Spleen (tissue), 11 donors: ENCODE data around the gene C20orf204. TPM values are rescaled to one million over a fixed set of nuclear protein-coding genes. Genes with fewer than 3 reads are reported as not detected.

Experiments used
- DNase-seq: peaks from one replicate; pipeline ENCODE4 v3.0.0-alpha.2; 2020
- H3K27ac ChIP-seq, 8 donors: fragments of 200-600 bp; sonication (generic) in 7 of 8; 1 replicate in 4 of 8; 2 replicates in 4 of 8; pipeline versions ENCODE4 v1.5.0 to v1.8.0; 2016 to 2021; ENCODE audit warnings: inconsistent platforms in 4 of 8, mild to moderate bottlenecking in 4 of 8, moderate library complexity in 1 of 8
- H3K27me3 ChIP-seq, 7 donors: fragments of 200-600 bp; sonication (generic) in 6 of 7; replicated peaks in 1 of 7; 1 replicate in 4 of 7; 2 replicates in 3 of 7; pipeline versions ENCODE4 v1.5.0 to v1.8.0; 2016 to 2021; ENCODE audit warnings: inconsistent platforms in 3 of 7, mild to moderate bottlenecking in 1 of 7
- H3K36me3 ChIP-seq, 6 donors: fragments of 200-600 bp; sonication (generic) in 5 of 6; 1 replicate in 4 of 6; 2 replicates in 2 of 6; pipeline versions ENCODE4 v1.5.0 to v1.8.0; 2016 to 2021; ENCODE audit warnings: inconsistent platforms in 2 of 6
- H3K4me1 ChIP-seq, 6 donors: fragments of 200-600 bp; sonication (generic) in 5 of 6; 1 replicate in 3 of 6; 2 replicates in 3 of 6; pipeline versions ENCODE4 v1.5.0 to v1.8.0; 2016 to 2021; ENCODE audit warnings: inconsistent platforms in 3 of 6
- H3K4me3 ChIP-seq, 8 donors: fragments of 200-600 bp; sonication (generic) in 7 of 8; 1 replicate in 4 of 8; 2 replicates in 4 of 8; pipeline versions ENCODE4 v1.5.0 to v1.8.0; 2016 to 2021; ENCODE audit warnings: inconsistent platforms in 4 of 8, mild to moderate bottlenecking in 4 of 8, moderate library complexity in 2 of 8
- H3K9me3 ChIP-seq, 8 donors: fragments of 200-600 bp; sonication (generic) in 7 of 8; 1 replicate in 4 of 8; 2 replicates in 4 of 8; pipeline versions ENCODE4 v1.5.0 to v1.8.0; 2016 to 2021; ENCODE audit warnings: inconsistent platforms in 4 of 8
- POLR2A ChIP-seq, 3 donors: fragments of 450-650 bp; IDR thresholded peaks; one replicate each; pipeline ENCODE4 v1.5.1; 2017; ENCODE audit warnings: antibody characterized with exemption in 3 of 3, mild to moderate bottlenecking in 1 of 3
- POLR2AphosphoS5 ChIP-seq, 3 donors: sonication (generic); formaldehyde crosslinking; IDR thresholded peaks; one replicate each; pipeline ENCODE4 v1.5.1; 2017; ENCODE audit warnings: antibody characterized with exemption in 3 of 3
- WGBS, 5 donors: extraction: QIAGEN DNeasy Blood & Tissue Kit in 3 of 5; methylation state at CpG; one replicate each; pipeline versions ENCODE4 v1.1.5 to v1.1.7; 2013 to 2018; 5-methylcytosine and 5-hydroxymethylcytosine counted together
- intact Hi-C: fragments of 100-400 bp; cut with DNase I; formaldehyde crosslinking; loops from one replicate; pipeline ENCODE4 v1.15.0; 2023; ENCODE audit warnings: low total_unique reads
- polyA plus RNA-seq, 3 donors: library from polyadenylated mRNA; stranded (reverse); fragments of 200-250 nt; gene quantifications; one replicate each; pipeline ENCODE4 v1.2.1, GENCODE V29; 2013
- total RNA-seq, 7 donors: library from RNA; depleted of rRNA in 3 of 7; stranded (reverse); fragments of >200 nt in 3 of 7; fragmentation: NEBNext Ultra II Directional in 4 of 7; extraction: Animal tissue kit (Norgen Biotek cat#: 25700) in 4 of 7; gene quantifications; one replicate each; pipeline versions ENCODE4 v1.1.0 to v1.2.1, GENCODE V29; 2016 to 2021
- TF ChIP-seq, protein P1 (sequence below), 11 experiments: fragments of 200-600 bp in 7 of 11; fragments of 450-650 bp in 4 of 11; sonication (generic) in 4 of 11; IDR thresholded peaks in 8 of 11; conservative IDR thresholded peaks in 3 of 11; 1 replicate in 7 of 11; 2 replicates in 4 of 11; pipeline versions ENCODE4 v1.4.0 to v1.8.0; 2016 to 2021; ENCODE audit warnings: antibody characterized with exemption in 11 of 11, inconsistent platforms in 4 of 11, mild to moderate bottlenecking in 1 of 11
- donor health status: healthy with polysubstance abuse.
- donor health status: DM: no; HTN: no; CAD: no; lungs with moderate emphysema.
- donor health status: DM: no; HTN: no; CAD: no.
- donor health status: Bipolar disorder and iron deficiency.
- donor health status: healthy.
- donor health status: DM: no; HTN: no; CAD: no.
- donor health status: DM: yes; HTN: yes; CAD: no.

C20orf204 gene
- total and polyA plus RNA-seq, 10 donors, result 0.85 to 3.9 (median 1.9) TPM

DNA sequence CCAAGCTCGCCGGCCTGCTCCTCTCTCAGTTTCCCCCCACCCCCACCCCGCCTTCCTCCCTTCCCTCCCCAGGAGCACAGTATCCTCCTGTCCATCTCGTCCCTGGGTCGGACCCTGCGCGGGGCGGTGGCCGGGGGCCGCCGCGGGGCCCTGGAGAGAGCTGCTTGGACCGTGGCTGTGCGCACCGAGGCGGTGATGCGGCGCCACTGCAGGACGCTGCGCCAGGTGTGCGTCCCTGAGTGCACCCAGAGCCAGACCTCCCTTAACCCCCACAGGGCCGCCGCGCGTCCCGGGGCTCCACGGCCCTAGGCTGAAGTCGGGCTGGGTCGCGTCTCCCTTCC is 2.2 kb downstream of the C20orf204 start:
- 1 to 4% (median 2%) methylated on average over 10 to 30 of the region's 30 CpGs for WGBS, 5 donors
- intact Hi-C loops, result loop anchor here (10.0 kb wide), 1 partner anchor 53 kb away; the partner anchor contains the start of gene PRPF6

DNA sequence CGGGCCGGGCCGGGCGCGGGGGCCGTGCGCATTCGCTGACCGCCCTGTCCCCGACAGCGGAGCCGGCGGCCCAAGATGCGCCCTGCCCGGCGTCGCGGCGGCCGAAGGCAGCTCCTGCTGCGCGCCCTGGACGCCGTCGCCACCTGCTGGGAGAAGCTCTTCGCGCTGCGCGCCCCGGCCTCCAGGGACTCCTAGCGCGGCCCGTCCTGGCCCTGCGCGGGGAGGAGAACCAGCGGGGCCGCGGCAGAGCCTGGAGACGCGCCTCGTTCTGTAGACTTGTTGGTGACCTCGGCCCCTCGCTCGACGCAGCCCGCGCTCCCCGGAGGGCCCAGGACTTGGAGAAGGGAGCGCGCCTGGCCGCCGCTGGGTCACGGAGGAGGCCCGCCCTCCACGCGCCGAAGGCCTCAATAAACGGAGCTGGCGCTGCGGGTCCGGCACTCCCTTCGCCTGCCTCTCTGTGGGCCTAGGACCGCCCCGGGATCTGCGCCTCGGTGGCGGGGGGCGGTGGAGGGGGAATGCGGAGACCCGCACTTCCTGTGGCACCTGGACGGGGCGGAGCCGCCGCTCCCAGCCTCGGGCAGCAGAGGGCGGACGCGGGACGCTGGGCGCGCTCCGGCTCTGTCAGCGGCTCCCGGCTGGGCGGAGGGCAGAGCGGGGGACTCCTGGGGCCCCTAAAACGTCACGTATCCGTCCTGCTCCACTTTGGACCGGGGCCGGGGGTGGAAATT is 2.7 kb downstream of the C20orf204 start:
- H3K9me3 ChIP-seq, result no peaks in the 10 kb centered on the region
- peak overlapping the region; percentile 52 to 94 (median 66) for H3K4me3 ChIP-seq
- peaks cover 0 to 63% (median 10%) of the 10 kb centered on the region in 7 donors for H3K27me3 ChIP-seq
- peak; percentile 44 to 84 (median 76) for TF ChIP-seq POLR2AphosphoS5 (IDR thresholded peaks at IDR 0.05)
- no peak for TF ChIP-seq POLR2A (IDR thresholded peaks at IDR 0.05)
- TF ChIP-seq, protein P1, sequence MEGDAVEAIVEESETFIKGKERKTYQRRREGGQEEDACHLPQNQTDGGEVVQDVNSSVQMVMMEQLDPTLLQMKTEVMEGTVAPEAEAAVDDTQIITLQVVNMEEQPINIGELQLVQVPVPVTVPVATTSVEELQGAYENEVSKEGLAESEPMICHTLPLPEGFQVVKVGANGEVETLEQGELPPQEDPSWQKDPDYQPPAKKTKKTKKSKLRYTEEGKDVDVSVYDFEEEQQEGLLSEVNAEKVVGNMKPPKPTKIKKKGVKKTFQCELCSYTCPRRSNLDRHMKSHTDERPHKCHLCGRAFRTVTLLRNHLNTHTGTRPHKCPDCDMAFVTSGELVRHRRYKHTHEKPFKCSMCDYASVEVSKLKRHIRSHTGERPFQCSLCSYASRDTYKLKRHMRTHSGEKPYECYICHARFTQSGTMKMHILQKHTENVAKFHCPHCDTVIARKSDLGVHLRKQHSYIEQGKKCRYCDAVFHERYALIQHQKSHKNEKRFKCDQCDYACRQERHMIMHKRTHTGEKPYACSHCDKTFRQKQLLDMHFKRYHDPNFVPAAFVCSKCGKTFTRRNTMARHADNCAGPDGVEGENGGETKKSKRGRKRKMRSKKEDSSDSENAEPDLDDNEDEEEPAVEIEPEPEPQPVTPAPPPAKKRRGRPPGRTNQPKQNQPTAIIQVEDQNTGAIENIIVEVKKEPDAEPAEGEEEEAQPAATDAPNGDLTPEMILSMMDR (IDR thresholded peaks at IDR 0.05 in 8 of 11, conservative IDR thresholded peaks at IDR 0.05 in 3 of 11), result peak; percentile 71 to 93 (median 89)
- peak; percentile 97 for DNase-seq
- intact Hi-C loops, result loop anchor here (10.0 kb wide), 1 partner anchor 54 kb away; the partner anchor contains the start of gene PRPF6
- 0 to 2% (median 1%) methylated on average over 7 to 91 of the region's 91 CpGs for WGBS, 5 donors
- peak overlapping the region; percentile 59 to 90 (median 84) for H3K27ac ChIP-seq
- peaks cover 29 to 93% (median 72%) of the 10 kb centered on the region in 6 donors for H3K4me1 ChIP-seq
- H3K36me3 ChIP-seq, result peaks cover 0 to 20% (median 11%) of the 10 kb centered on the region in 6 donors

More for the DNA sequence above, 2.2 kb downstream of the C20orf204 start:
- no peak for DNase-seq
- peaks cover 0 to 63% (median 10%) of the 10 kb centered on the region in 7 donors for H3K27me3 ChIP-seq
- peak overlapping the region in 7 of 8 donors; percentile 59 to 90 (median 86) for H3K27ac ChIP-seq
- no peaks in the 10 kb centered on the region for H3K9me3 ChIP-seq
- peak overlapping the region; percentile 52 to 94 (median 66) for H3K4me3 ChIP-seq
- peaks cover 29 to 94% (median 72%) of the 10 kb centered on the region in 6 donors for H3K4me1 ChIP-seq
- H3K36me3 ChIP-seq, result peaks cover 0 to 26% (median 16%) of the 10 kb centered on the region in 6 donors
- TF ChIP-seq POLR2AphosphoS5 (IDR thresholded peaks at IDR 0.05), result no peak
- TF ChIP-seq, protein P1 (IDR thresholded peaks at IDR 0.05 in 8 of 11, conservative IDR thresholded peaks at IDR 0.05 in 3 of 11), result no peak
- no peak for TF ChIP-seq POLR2A (IDR thresholded peaks at IDR 0.05)

DNA sequence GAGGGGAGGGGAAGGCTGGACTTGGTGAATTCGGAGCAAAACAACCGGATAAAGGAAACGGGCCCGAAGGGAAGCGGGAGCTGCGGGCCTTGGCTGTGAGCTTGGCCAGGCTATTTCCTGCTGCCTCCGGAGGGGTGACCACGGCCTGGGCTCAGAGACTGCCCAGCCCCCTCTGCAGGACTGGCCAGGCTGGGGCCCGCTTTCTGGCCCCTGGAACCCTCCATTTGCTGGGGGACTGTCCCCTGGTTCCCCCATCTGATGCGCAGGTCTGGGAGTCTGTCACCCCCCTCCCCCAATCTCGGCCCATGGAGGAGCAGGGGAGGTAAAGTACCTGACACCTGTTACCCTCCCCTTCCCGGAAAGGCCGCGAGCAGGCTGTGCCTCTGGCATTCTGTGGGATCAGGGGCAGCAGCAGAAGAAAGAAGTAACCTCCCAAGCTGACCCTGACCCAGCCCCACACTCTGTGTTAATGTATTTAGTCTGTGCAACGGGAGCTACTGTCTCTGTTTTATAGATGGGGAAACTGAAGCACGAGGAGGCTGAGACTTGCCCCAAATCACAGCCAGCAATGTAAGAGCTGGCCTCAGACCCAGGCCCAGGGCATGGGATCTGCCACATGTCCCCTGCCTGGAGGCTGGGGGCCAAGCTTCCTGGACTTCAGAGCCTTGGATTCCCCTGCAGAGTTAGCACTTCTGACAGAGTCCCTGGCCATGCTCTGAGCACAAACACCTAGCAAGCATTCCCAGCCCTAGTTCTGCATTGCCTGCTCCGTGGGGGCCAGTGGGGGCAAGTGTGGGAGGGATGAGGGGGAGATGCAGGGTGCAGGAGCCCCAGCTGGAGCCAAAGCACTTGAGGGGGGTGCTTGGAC is 3.5 kb downstream of the C20orf204 start:
- intact Hi-C loops, result loop anchor here (10.0 kb wide), 1 partner anchor 55 kb away; the partner anchor contains the start of gene PRPF6
- Histone ChIP-seq H3K4me1 (peaks cover 29 to 93% (median 68%) of the 10 kb centered on the region in 6 donors), H3K4me3 (peak overlapping the region in 7 of 8 donors; percentile 57 to 94 (median 69)), H3K36me3 (peaks cover 0 to 12% (median 5%) of the 10 kb centered on the region in 6 donors), H3K9me3 (no peaks in the 10 kb centered on the region), H3K27ac (peak overlapping the region; percentile 59 to 90 (median 84)), H3K27me3 (peaks cover 0 to 63% (median 10%) of the 10 kb centered on the region in 7 donors)
- WGBS, 5 donors, result 16 to 32% (median 20%) methylated on average over 13 to 17 of the region's 17 CpGs
- DNase-seq, result no peak
- TF ChIP-seq POLR2AphosphoS5 (IDR thresholded peaks at IDR 0.05), result peak; percentile 33 to 71 (median 41)
- no peak for TF ChIP-seq POLR2A (IDR thresholded peaks at IDR 0.05)
- TF ChIP-seq, protein P1 (IDR thresholded peaks at IDR 0.05 in 8 of 11, conservative IDR thresholded peaks at IDR 0.05 in 3 of 11), result no peak
